Left lobe of liver (tissue), 2 donors: ENCODE measurements around the gene CNOT1. TPM values are rescaled to one million over a fixed set of nuclear protein-coding genes. Genes with fewer than 3 reads are reported as not detected.
"Not testable (repeated sequence)": the region's sequence is repeated elsewhere in the genome, so short reads cannot be mapped to it uniquely, and the experiment has no call there.

Experiments
- ATAC-seq: fragments of 200-7000 bp; cut with Tn5 transposase; one replicate; pipeline ENCODE4 v1.9.1; 2020; ENCODE audit warnings: mild to moderate bottlenecking, moderate library complexity
- DNase-seq: peaks from one replicate; pipeline ENCODE4 v3.0.0-alpha.2; 2020; ENCODE audit warnings: low spot score
- total RNA-seq: library from RNA; stranded (reverse); gene quantifications from one replicate; pipeline ENCODE4 v1.2.1, GENCODE V29; 2021
- donor health status: DM: no; HTN: no; CAD: no; lungs with moderate emphysema.
- donor health status: DM: no; HTN: yes; CAD: no.

The CNOT1 gene
- total RNA-seq, 1 donor from 2014 or later = 63.6 TPM

GRCh38 chr16:58492066-58492465 is 137.6 kb downstream of the CNOT1 start:
- no peak for DNase-seq
- no peak for ATAC-seq

DNA sequence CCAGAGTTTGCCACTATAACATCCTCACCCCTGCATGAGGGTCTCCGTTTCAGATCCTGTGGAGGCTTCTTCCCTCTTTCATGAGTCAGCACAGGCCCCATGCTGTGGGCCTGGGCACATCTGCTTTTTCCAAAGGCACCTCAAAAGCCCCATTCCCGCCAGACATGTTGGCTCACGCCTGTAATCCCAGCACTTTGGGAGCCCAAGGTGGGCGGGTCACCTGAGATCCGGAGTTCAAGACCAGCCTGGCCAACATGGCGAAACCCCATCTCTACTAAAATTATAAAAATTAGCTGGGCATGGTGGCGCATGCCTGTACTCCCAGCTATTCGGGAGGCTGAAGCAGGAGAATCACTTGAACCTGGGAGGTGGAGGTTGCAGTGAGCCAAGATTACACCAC is 139.1 kb downstream of the CNOT1 start:
- DNase-seq = not testable (repeated sequence)

DNA sequence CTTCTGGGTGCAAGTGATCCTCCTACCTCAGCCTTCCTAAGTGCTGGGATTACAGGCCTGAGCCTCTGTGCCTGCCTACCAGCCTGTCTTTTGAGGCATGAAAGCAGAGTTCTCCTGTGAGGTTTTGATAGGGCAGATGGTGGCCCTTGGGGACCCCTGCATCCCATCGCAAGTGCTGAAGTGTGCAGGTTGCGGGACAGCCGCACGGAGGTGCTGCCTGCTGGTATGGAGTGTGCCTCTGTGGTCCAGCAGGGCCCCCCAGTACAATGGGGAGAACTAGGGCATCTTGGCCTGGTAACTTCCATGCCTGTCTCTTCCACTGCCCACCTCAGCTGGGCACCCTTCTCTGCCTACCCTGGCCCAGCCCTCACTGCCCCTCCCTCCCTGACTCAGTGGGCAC is 139.6 kb downstream of the CNOT1 start:
- ATAC-seq (no peak), DNase-seq (no peak)

More for the DNA sequence above, 139.1 kb downstream of the CNOT1 start:
- ATAC-seq = not testable (repeated sequence)

DNA sequence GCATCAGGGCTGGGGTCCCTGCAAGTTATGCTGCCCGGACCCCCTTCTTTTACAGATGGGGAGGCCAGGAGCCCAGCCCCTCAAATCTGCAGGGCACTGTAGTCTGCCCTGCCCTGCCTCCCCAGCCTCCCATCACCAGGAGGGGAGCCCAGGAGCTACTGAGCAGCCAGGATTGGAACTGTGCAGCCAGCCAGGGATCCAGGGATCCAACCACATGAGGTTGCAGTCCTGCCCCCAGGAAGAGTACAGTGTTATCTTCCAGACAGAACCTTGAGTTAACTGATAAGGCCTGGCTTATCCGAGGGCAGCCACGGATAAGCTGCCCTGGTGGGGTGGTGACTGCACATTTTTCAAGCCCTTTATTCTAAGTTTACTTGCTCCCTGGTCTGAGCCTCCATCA is 141.1 kb downstream of the CNOT1 start:
- no peak for ATAC-seq
- DNase-seq = no peak

- DNase-seq (peak; percentile 78), ATAC-seq (peak; percentile 98)
Measured at GRCh38 chr16:58487566-58488351, 141.9 kb downstream of the CNOT1 start.

- no peak for DNase-seq
Measured at GRCh38 chr16:58485184-58485887, 144.3 kb downstream of the CNOT1 start.

DNA sequence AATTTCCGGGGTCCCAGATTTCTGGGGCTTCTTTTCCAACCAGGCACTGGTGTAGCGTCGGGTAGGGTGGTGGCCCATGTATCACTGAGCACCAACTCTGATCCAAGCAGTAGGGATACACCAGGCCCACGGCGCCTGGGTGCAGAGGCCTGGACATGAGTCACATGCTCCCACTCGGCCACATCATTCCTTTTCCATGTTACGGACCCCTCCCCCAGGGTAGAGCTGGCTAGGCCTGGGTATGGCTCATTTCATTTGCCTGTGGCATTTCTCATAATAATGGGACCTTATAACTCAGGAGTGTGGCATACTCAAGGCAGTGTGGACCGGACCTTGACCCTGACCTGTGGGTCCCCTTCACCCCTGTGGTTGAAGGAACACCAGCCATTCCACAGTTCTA is 147.7 kb downstream of the CNOT1 start:
- ATAC-seq (no peak), DNase-seq (no peak)

More at GRCh38 chr16:58485184-58485887, 144.3 kb downstream of the CNOT1 start:
- ATAC-seq = no peak

GRCh38 chr16:58481226-58481869 is 148.3 kb downstream of the CNOT1 start:
- DNase-seq = no peak

DNA sequence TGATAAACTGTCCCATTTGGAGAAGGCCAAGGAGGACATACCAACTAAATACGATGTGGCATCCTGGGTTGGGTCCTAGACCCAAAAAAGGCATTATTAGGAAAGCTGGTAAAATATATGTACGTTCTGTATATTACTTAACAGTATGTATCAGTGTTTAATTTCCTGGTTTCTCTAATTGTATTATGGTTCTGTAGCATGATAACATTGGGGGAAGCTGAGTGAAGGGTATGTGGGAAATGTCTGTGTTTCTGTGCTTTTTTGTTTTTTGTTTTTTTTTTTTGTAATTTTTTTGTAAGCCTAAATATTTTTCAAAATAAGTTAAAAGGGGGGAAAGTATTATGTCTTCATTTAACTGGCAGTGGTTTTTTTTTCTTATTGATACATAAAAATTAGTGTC is 151.2 kb downstream of the CNOT1 start:
- DNase-seq (no peak), ATAC-seq (no peak)

More at GRCh38 chr16:58481226-58481869, 148.3 kb downstream of the CNOT1 start:
- ATAC-seq = no peak

- DNase-seq = no peak
Measured at GRCh38 chr16:58476791-58477190, 152.8 kb downstream of the CNOT1 start.

DNA sequence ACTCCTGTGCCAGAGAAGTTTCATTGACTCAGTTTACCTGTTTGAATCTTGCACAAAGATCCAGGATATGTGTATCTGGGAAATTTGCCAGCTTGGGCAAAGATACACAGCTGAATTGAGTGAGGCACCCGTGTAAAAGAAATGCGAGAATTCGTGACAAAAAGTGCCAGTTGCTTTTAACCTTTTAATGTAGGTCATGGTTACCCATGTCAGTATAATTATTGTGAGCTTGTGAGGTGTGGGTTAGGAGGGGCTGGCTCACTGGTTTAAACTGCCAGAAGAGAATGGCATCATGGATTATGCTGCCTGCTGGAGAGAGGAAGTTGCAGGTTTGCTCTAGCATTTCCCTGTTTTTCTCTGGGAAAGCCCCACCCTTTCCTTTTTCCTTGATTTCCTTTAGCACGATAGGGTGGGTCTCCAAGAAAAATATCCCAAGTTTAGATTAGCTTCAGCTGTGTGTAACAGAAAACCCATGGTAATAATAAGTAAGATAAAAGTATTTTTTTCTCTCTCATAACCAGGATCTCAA is 154.5 kb downstream of the CNOT1 start:
- DNase-seq (no peak), ATAC-seq (no peak)

More at GRCh38 chr16:58476791-58477190, 152.8 kb downstream of the CNOT1 start:
- no peak for ATAC-seq

- DNase-seq (no peak), ATAC-seq (no peak)
Measured at GRCh38 chr16:58474296-58474695, 155.3 kb downstream of the CNOT1 start.

GRCh38 chr16:58472827-58473226 is 156.8 kb downstream of the CNOT1 start:
- ATAC-seq = no peak

DNA sequence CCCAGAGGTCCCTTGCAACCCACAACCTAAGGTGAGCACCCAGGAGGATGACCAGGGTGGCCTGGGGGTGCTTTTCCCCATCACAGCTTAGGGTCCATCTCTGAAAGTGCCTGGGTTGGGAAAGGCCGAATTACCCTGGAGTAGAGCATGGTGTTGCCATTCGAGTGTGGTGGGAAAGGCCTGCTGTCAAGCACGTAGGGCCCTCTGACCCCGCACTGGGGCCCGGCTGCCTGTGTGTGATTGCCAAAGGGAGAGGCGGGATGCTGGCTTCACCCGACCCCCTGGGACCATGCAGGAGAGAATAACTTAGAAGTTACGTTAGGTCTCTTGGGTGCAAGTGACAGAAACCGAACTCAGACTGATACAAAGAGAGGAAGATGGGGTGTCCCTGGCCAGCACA is 157.4 kb downstream of the CNOT1 start:
- DNase-seq (no peak), ATAC-seq (no peak)

More at GRCh38 chr16:58472827-58473226, 156.8 kb downstream of the CNOT1 start:
- no peak for DNase-seq

- ATAC-seq (no peak), DNase-seq (no peak)
Measured at GRCh38 chr16:58471209-58471975, 158.2 kb downstream of the CNOT1 start.

Other genes starting within 250 kb of the CNOT1 start
- 1.9 TPM for gene GINS3, start 237.4 kb downstream of the CNOT1 start, total RNA-seq
- gene NDRG4, start 129.7 kb downstream of the CNOT1 start, total RNA-seq = 2.4 TPM
- 13.5 TPM for gene SETD6, start 114.3 kb downstream of the CNOT1 start, total RNA-seq
- gene SLC38A7, start 54.9 kb upstream of the CNOT1 start, total RNA-seq = 15.0 TPM
- gene GOT2, start 104.5 kb upstream of the CNOT1 start, total RNA-seq = 187 TPM